CD14-positive monocyte (primary cell): ENCODE results near the gene FBXL13. TPM values are rescaled to one million over a fixed set of nuclear protein-coding genes. Genes with fewer than 3 reads are reported as not detected.
"Not testable (repeated sequence)": the region's sequence is repeated elsewhere in the genome, so short reads cannot be mapped to it uniquely, and the experiment has no call there.

Experiments used
- DNase-seq, 3 donors: peaks; one replicate each; pipeline ENCODE4 v3.0.0-alpha.2; 2011 to 2022
- H2AFZ ChIP-seq: 2 replicates; pipeline ENCODE4 v1.6.0; 2012; ENCODE audit warnings: mild to moderate bottlenecking, low read depth, low read length, inconsistent platforms; ENCODE audit not compliant: insufficient read depth, poor library complexity, severe bottlenecking
- H3K27ac ChIP-seq, 2 donors: 1 replicate in 1 of 2; 2 replicates in 1 of 2; pipeline ENCODE4 v1.5.1; 2012 to 2013; ENCODE audit warnings: low read length in 2 of 2, control low read depth in 1 of 2, inconsistent platforms in 1 of 2, low read depth in 1 of 2, mild to moderate bottlenecking in 1 of 2
- H3K27me3 ChIP-seq, 2 donors: one replicate each; pipeline versions ENCODE4 v1.6.0 to v1.6.1; 2011 to 2013; ENCODE audit warnings: low read length in 2 of 2; ENCODE audit not compliant: control insufficient read depth in 2 of 2, insufficient read depth in 2 of 2
- H3K36me3 ChIP-seq, 2 donors: replicated peaks in 1 of 2; 1 replicate in 1 of 2; 2 replicates in 1 of 2; pipeline versions ENCODE4 v1.5.1 to v1.6.1; 2012 to 2013; ENCODE audit warnings: low read length in 2 of 2, control low read depth in 1 of 2, inconsistent platforms in 1 of 2, mild to moderate bottlenecking in 1 of 2; ENCODE audit not compliant: insufficient read depth in 2 of 2, control insufficient read depth in 1 of 2
- H3K4me1 ChIP-seq, 2 donors: 1 replicate in 1 of 2; 2 replicates in 1 of 2; pipeline versions ENCODE4 v1.5.1 to v1.6.1; 2012 to 2013; ENCODE audit warnings: low read length in 2 of 2, control low read depth in 1 of 2, inconsistent platforms in 1 of 2, mild to moderate bottlenecking in 1 of 2, moderate library complexity in 1 of 2; ENCODE audit not compliant: insufficient read depth in 2 of 2, control insufficient read depth in 1 of 2
- H3K4me2 ChIP-seq: replicated peaks from 2 replicates; pipeline ENCODE3; 2012; ENCODE audit warnings: low read length, moderate library complexity, mild to moderate bottlenecking; ENCODE audit not compliant: poor library complexity, severe bottlenecking; ENCODE audit errors: extremely low read depth
- H3K4me3 ChIP-seq, 3 experiments: fragments of 200-600 bp in 1 of 3; sonication (generic) in 1 of 3; replicated peaks in 1 of 3; 1 replicate in 2 of 3; 2 replicates in 1 of 3; pipeline ENCODE4 v1.5.1; 2011 to 2013; ENCODE audit warnings: low read length in 3 of 3, mild to moderate bottlenecking in 3 of 3, control low read depth in 2 of 3, low read depth in 2 of 3, inconsistent platforms in 1 of 3, moderate library complexity in 1 of 3
- H3K79me2 ChIP-seq: 2 replicates; pipeline ENCODE4 v1.6.0; 2012; ENCODE audit warnings: mild to moderate bottlenecking, control low read depth, inconsistent platforms, low read length, moderate library complexity; ENCODE audit not compliant: insufficient read depth
- H3K9ac ChIP-seq: 2 replicates; pipeline ENCODE4 v1.6.0; 2017; ENCODE audit warnings: low read length, mild to moderate bottlenecking; ENCODE audit not compliant: insufficient read depth, poor library complexity, severe bottlenecking
- H3K9me3 ChIP-seq, 2 donors: replicated peaks in 1 of 2; 1 replicate in 1 of 2; 2 replicates in 1 of 2; pipeline versions ENCODE4 v1.5.1 to v1.6.1; 2012 to 2013; ENCODE audit warnings: low read length in 2 of 2, control low read depth in 1 of 2; ENCODE audit not compliant: control insufficient read depth in 1 of 2, insufficient read depth in 1 of 2
- H4K20me1 ChIP-seq: 2 replicates; pipeline ENCODE4 v1.6.0; 2012; ENCODE audit warnings: mild to moderate bottlenecking, low read length, control low read depth, moderate library complexity; ENCODE audit not compliant: insufficient read depth
- H3K27ac Mint-ChIP-seq, 7 donors: one replicate each; pipeline ENCODE4 v1.8.0; 2020; ENCODE audit warnings: mild to moderate bottlenecking in 7 of 7, mixed read lengths in 7 of 7, moderate library complexity in 6 of 7, inconsistent platforms in 2 of 7
- H3K27me3 Mint-ChIP-seq, 3 donors: one replicate each; pipeline ENCODE4 v1.8.0; 2021 to 2022; ENCODE audit warnings: low read depth in 3 of 3, mild to moderate bottlenecking in 3 of 3, mixed read lengths in 3 of 3, moderate library complexity in 3 of 3, inconsistent platforms in 1 of 3
- H3K36me3 Mint-ChIP-seq, 2 donors: one replicate each; pipeline ENCODE4 v1.8.0; 2020; ENCODE audit warnings: mixed read lengths in 2 of 2, inconsistent platforms in 1 of 2, mild to moderate bottlenecking in 1 of 2
- H3K4me1 Mint-ChIP-seq: one replicate; pipeline ENCODE4 v1.8.0; 2020; ENCODE audit warnings: mild to moderate bottlenecking, mixed read lengths
- H3K4me3 Mint-ChIP-seq, 2 donors: one replicate each; pipeline ENCODE4 v1.8.0; 2020; ENCODE audit warnings: mild to moderate bottlenecking in 2 of 2, mixed read lengths in 2 of 2, moderate library complexity in 1 of 2
- H3K9me3 Mint-ChIP-seq, 7 donors: one replicate each; pipeline ENCODE4 v1.8.0; 2020 to 2022; ENCODE audit warnings: mixed read lengths in 7 of 7, mild to moderate bottlenecking in 6 of 7, moderate library complexity in 6 of 7, inconsistent platforms in 2 of 7
- WGBS: methylation state at CpG from one replicate; pipeline ENCODE4 v1.1.5; 2013; ENCODE audit warnings: missing lambda C conversion rate; ENCODE audit not compliant: insufficient coverage; 5-methylcytosine and 5-hydroxymethylcytosine counted together
- intact Hi-C, 2 donors: fragments of 100-400 bp; cut with micrococcal nuclease; formaldehyde crosslinking; loops; one replicate each; pipeline versions ENCODE4 v1.15.0 to v1.15.1; 2023
- polyA plus RNA-seq, 3 donors: library from polyadenylated mRNA; depleted of rRNA in 1 of 3; unstranded in 2 of 3; stranded (reverse) in 1 of 3; fragments of 300-500 nt in 2 of 3; fragments of >200 nt in 1 of 3; fragmentation: Illumina TruSeq in 2 of 3; gene quantifications; 1 replicate in 2 of 3; 2 replicates in 1 of 3; pipeline ENCODE4 v1.2.3, GENCODE V29; 2012 to 2021
- TF ChIP-seq, protein P1 (sequence below): fragments of 200-600 bp; IDR thresholded peaks from one replicate; pipeline ENCODE4 v1.8.0; 2022; ENCODE audit warnings: antibody characterized with exemption, mild to moderate bottlenecking

FBXL13 gene
- polyA plus RNA-seq, 3 donors = 0.05 TPM; not detected in 2

GRCh38 chr7:103059471-103059870 is 15.1 kb downstream of the FBXL13 start:
- no peaks in the 10 kb centered on the region for H3K36me3 Mint-ChIP-seq
- TF ChIP-seq, protein P1, sequence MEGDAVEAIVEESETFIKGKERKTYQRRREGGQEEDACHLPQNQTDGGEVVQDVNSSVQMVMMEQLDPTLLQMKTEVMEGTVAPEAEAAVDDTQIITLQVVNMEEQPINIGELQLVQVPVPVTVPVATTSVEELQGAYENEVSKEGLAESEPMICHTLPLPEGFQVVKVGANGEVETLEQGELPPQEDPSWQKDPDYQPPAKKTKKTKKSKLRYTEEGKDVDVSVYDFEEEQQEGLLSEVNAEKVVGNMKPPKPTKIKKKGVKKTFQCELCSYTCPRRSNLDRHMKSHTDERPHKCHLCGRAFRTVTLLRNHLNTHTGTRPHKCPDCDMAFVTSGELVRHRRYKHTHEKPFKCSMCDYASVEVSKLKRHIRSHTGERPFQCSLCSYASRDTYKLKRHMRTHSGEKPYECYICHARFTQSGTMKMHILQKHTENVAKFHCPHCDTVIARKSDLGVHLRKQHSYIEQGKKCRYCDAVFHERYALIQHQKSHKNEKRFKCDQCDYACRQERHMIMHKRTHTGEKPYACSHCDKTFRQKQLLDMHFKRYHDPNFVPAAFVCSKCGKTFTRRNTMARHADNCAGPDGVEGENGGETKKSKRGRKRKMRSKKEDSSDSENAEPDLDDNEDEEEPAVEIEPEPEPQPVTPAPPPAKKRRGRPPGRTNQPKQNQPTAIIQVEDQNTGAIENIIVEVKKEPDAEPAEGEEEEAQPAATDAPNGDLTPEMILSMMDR = no peak

DNA sequence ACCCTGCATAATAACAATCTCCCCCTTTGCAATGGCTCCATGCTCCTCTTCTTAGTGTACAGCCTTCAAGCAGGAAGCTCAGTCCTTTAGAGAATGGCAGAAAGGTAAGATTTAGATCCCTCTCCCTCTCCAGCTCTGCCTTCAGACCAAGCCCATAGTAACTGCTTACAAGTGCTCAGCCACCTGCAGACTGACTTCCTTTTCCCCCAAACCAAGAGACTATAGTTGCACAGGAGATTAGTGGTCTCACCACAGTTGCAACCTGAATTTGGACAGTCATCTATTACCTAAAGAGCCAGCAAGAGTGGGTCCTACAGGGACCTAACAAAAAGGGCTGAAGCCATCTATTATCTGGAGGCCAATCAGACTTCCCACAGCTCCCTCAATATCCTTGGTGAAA is 16.5 kb downstream of the FBXL13 start:
- Histone ChIP-seq H3K4me2 (no peak overlapping the region), H3K79me2 (no peaks in the 10 kb centered on the region), H4K20me1 (no peaks in the 10 kb centered on the region), H2AFZ (no peak overlapping the region), H3K9me3 (no peaks in the 10 kb centered on the region), H3K9ac (no peak overlapping the region), H3K27me3 (no peaks in the 10 kb centered on the region), H3K4me1 (peaks cover 0 to 4% of the 10 kb centered on the region in 2 donors), H3K36me3 (no peaks in the 10 kb centered on the region), H3K27ac (no peak overlapping the region), H3K4me3 (no peak overlapping the region)
- no peak overlapping the region for H3K4me3 Mint-ChIP-seq
- intact Hi-C loops = no loop called here
- H3K27me3 Mint-ChIP-seq = peaks cover 0 to 3% (median 1%) of the 10 kb centered on the region in 3 donors
- no peak overlapping the region for H3K27ac Mint-ChIP-seq
- H3K9me3 Mint-ChIP-seq = no peaks in the 10 kb centered on the region
- TF ChIP-seq, protein P1 = no peak
- DNase-seq = no peak
- peaks cover 6% of the 10 kb centered on the region for H3K4me1 Mint-ChIP-seq
- H3K36me3 Mint-ChIP-seq = no peaks in the 10 kb centered on the region

More at GRCh38 chr7:103059471-103059870, 15.1 kb downstream of the FBXL13 start:
- no peak overlapping the region for H3K27ac ChIP-seq
- no peak overlapping the region for H3K4me2 ChIP-seq
- no peaks in the 10 kb centered on the region for H3K9me3 Mint-ChIP-seq
- H3K9me3 ChIP-seq = no peaks in the 10 kb centered on the region
- peak in 1 of 3 donors; percentile 26 for DNase-seq
- H3K27me3 Mint-ChIP-seq = peaks cover 0 to 3% (median 1%) of the 10 kb centered on the region in 3 donors
- no peaks in the 10 kb centered on the region for H3K27me3 ChIP-seq
- no peak overlapping the region for H3K27ac Mint-ChIP-seq
- peak overlapping the region in 1 of 2 donors; percentile 31 for H3K4me3 Mint-ChIP-seq
- WGBS = 14% methylated on average over 1 of the region's 2 CpGs
- H4K20me1 ChIP-seq = no peaks in the 10 kb centered on the region
- no peak overlapping the region for H3K9ac ChIP-seq
- peaks cover 0 to 4% of the 10 kb centered on the region in 2 donors for H3K4me1 ChIP-seq
- no peaks in the 10 kb centered on the region for H3K79me2 ChIP-seq
- H2AFZ ChIP-seq = no peak overlapping the region
- no peaks in the 10 kb centered on the region for H3K36me3 ChIP-seq
- intact Hi-C loops = no loop called here
- H3K4me1 Mint-ChIP-seq = peaks cover 6% of the 10 kb centered on the region
- no peak overlapping the region for H3K4me3 ChIP-seq

- H3K4me3 ChIP-seq, H3K4me2 ChIP-seq, H2AFZ ChIP-seq, H3K27me3 ChIP-seq, H4K20me1 ChIP-seq, DNase-seq, H3K4me3 Mint-ChIP-seq, intact Hi-C loops, H3K79me2 ChIP-seq, H3K36me3 Mint-ChIP-seq, H3K9ac ChIP-seq, H3K27ac Mint-ChIP-seq, H3K27ac ChIP-seq, H3K9me3 Mint-ChIP-seq, H3K4me1 Mint-ChIP-seq, H3K9me3 ChIP-seq, H3K36me3 ChIP-seq, H3K4me1 ChIP-seq, H3K27me3 Mint-ChIP-seq: not testable (repeated sequence)
- no CpG with 5 or more reads among the region's 1 CpG for WGBS
These were observed 18.6 kb downstream of the FBXL13 start for GRCh38 chr7:103056006-103056405.
